ENCODE measurements around the gene STIM2.

The STIM2 gene

GRCh38 chr4:26836539-26836938 lies 24.1 kb upstream of the STIM2 start:
- no peak overlapping the region for H3K4me3 ChIP-seq (ENCODE audit: low read depth, low read length)
- in situ Hi-C loops (cut with HindIII; ENCODE audit: low sequenced_read_pairs): no loop called here
- no peak for TF ChIP-seq CTCF (IDR thresholded peaks at IDR 0.05; ENCODE audit: low read depth, low read length)
- DNase-seq (ENCODE audit: low read depth, low spot score): no peak

- no peak overlapping the region for H3K4me3 ChIP-seq (ENCODE audit: low read depth, low read length)
- in situ Hi-C loops (cut with HindIII; ENCODE audit: low sequenced_read_pairs): no loop called here
- TF ChIP-seq CTCF (IDR thresholded peaks at IDR 0.05; ENCODE audit: low read depth, low read length): no peak
- DNase-seq (ENCODE audit: low read depth, low spot score): peak; percentile 22
Measured at GRCh38 chr4:26837993-26838842, 22.4 kb upstream of the STIM2 start.

DNA sequence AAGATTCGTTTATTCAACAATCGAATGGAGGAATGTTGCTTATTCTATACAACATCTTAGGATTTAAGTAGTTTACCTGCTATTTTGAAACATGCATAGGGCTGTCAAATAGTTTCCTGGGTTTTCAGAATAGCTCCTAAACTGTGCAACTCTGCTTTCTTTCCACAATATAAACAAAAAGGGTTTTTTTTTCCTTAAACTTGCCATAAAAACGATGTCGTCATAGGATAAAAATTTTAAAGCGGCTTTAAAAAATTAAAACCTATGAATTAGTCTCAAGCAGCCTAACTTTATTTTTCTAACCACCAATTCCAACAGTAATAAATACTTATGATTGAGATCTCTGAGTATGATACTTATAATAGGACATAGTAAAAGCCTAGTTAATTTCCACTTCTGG lies 21.6 kb upstream of the STIM2 start:
- no peak for TF ChIP-seq CTCF (IDR thresholded peaks at IDR 0.05; ENCODE audit: low read depth, low read length)
- H3K4me3 ChIP-seq (ENCODE audit: low read depth, low read length): no peak overlapping the region
- in situ Hi-C loops (cut with HindIII; ENCODE audit: low sequenced_read_pairs): no loop called here
- no peak for DNase-seq (ENCODE audit: low read depth, low spot score)

DNA sequence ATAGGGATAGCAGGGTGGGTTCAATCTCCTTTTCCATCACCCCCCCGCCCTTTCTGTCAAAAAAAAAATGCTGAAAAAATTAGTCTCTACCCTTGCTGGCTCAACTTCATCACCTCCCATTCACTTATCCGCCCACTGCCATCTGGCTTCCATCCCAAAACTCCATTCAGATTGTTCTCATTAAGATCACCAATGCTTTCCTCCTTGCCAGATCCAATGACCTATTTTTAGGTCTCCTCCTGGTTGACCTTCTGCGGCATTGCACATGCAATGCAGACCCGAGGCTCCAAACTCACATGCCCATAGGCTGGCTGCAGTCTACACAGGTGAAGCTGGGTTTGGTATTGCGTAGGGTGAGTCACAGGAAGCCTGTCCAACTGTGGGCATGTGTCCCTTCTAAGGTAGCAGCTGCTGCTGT lies 21.1 kb upstream of the STIM2 start:
- DNase-seq (ENCODE audit: low read depth, low spot score): peak; percentile 25
- TF ChIP-seq CTCF (IDR thresholded peaks at IDR 0.05; ENCODE audit: low read depth, low read length): no peak
- no peak overlapping the region for H3K4me3 ChIP-seq (ENCODE audit: low read depth, low read length)
- in situ Hi-C loops (cut with HindIII; ENCODE audit: low sequenced_read_pairs): no loop called here

GRCh38 chr4:26840786-26841185 lies 19.9 kb upstream of the STIM2 start:
- TF ChIP-seq CTCF (IDR thresholded peaks at IDR 0.05; ENCODE audit: low read depth, low read length): no peak
- no peak for DNase-seq (ENCODE audit: low read depth, low spot score)
- in situ Hi-C loops (cut with HindIII; ENCODE audit: low sequenced_read_pairs): no loop called here
- H3K4me3 ChIP-seq (ENCODE audit: low read depth, low read length): no peak overlapping the region

DNA sequence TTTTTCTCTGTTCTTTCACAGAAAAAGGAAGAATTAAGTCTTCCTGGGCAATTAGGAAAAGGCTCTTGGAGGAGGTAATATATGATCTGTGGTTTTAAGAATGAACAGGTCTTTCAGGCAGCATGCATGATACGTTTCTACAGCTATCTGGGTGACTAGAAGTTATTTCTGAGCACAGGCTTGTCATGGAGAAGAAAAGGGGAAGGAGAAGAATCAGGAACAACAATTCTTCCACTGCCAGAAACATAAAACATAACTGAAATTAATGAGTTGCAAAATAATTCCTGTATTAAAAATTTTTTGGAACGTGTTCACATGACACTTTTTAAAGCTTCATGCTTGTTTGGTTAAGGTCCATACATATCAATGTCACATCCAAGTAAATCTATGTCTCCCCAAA lies 17.7 kb upstream of the STIM2 start:
- in situ Hi-C loops (cut with HindIII; ENCODE audit: low sequenced_read_pairs): no loop called here
- no peak for TF ChIP-seq CTCF (IDR thresholded peaks at IDR 0.05; ENCODE audit: low read depth, low read length)
- DNase-seq (ENCODE audit: low read depth, low spot score): no peak
- H3K4me3 ChIP-seq (ENCODE audit: low read depth, low read length): no peak overlapping the region
